T-helper 2 cell (primary cell): ENCODE data around the gene CLEC2L.

Source experiments
- DNase-seq, 5 experiments: peaks; one replicate each; pipeline versions ENCODE4 v3.0.0 to v3.0.0-alpha.2; 2012 to 2022

Gene CLEC2L

GRCh38 chr7:139557857-139558581, 34.5 kb downstream of the CLEC2L start:
- DNase-seq = no peak

- no peak for DNase-seq
These were observed 36.0 kb downstream of the CLEC2L start for GRCh38 chr7:139559364-139560105.

- no peak for DNase-seq
These were observed 36.7 kb downstream of the CLEC2L start for GRCh38 chr7:139560199-139560598.

GRCh38 chr7:139560678-139561077, 37.2 kb downstream of the CLEC2L start:
- DNase-seq = no peak

GRCh38 chr7:139562491-139562890, 39.0 kb downstream of the CLEC2L start:
- no peak for DNase-seq

- no peak for DNase-seq
These were observed 39.6 kb downstream of the CLEC2L start for GRCh38 chr7:139562961-139563565.

- no peak for DNase-seq
These were observed 40.4 kb downstream of the CLEC2L start for GRCh38 chr7:139563856-139564255.

GRCh38 chr7:139566075-139566474, 42.6 kb downstream of the CLEC2L start:
- DNase-seq = no peak

- no peak for DNase-seq
These were observed 43.5 kb downstream of the CLEC2L start for GRCh38 chr7:139566736-139567646.

GRCh38 chr7:139567647-139568345, 44.3 kb downstream of the CLEC2L start:
- no peak for DNase-seq

GRCh38 chr7:139568346-139568675, 44.8 kb downstream of the CLEC2L start:
- DNase-seq = no peak

- no peak for DNase-seq
These were observed 45.5 kb downstream of the CLEC2L start for GRCh38 chr7:139568813-139569490.

- no peak for DNase-seq
These were observed 46.6 kb downstream of the CLEC2L start for GRCh38 chr7:139570119-139570518.

GRCh38 chr7:139570626-139571025, 47.1 kb downstream of the CLEC2L start:
- DNase-seq = no peak

GRCh38 chr7:139571190-139571589, 47.7 kb downstream of the CLEC2L start:
- DNase-seq = no peak

- DNase-seq = no peak
These were observed 48.2 kb downstream of the CLEC2L start for GRCh38 chr7:139571651-139572050.

- DNase-seq = no peak
These were observed 48.6 kb downstream of the CLEC2L start for GRCh38 chr7:139572071-139572470.

- DNase-seq = no peak
These were observed 49.4 kb downstream of the CLEC2L start for GRCh38 chr7:139572704-139573385.

GRCh38 chr7:139573871-139574270, 50.4 kb downstream of the CLEC2L start:
- DNase-seq = no peak

GRCh38 chr7:139574618-139575337, 51.3 kb downstream of the CLEC2L start:
- DNase-seq = no peak
